A375 (cell line): ENCODE data around the gene SOWAHA. TPM values are rescaled to one million over a fixed set of nuclear protein-coding genes. Genes with fewer than 3 reads are reported as not detected.

ENCODE experiments used
- small RNA-seq: library from RNA; depleted of rRNA; stranded (forward); fragments of <200 nt; gene quantifications from one replicate; pipeline ENCODE3, GENCODE V24; 2014
- total RNA-seq: library from RNA; depleted of rRNA; stranded (reverse); fragments of >200 nt; shearing (Covaris generic); gene quantifications from 2 replicates; pipeline ENCODE4 v1.2.3, GENCODE V29; 2014; rRNA removed

The SOWAHA gene
- 0.15 and 0.32 TPM in 2 replicates for total RNA-seq

DNA sequence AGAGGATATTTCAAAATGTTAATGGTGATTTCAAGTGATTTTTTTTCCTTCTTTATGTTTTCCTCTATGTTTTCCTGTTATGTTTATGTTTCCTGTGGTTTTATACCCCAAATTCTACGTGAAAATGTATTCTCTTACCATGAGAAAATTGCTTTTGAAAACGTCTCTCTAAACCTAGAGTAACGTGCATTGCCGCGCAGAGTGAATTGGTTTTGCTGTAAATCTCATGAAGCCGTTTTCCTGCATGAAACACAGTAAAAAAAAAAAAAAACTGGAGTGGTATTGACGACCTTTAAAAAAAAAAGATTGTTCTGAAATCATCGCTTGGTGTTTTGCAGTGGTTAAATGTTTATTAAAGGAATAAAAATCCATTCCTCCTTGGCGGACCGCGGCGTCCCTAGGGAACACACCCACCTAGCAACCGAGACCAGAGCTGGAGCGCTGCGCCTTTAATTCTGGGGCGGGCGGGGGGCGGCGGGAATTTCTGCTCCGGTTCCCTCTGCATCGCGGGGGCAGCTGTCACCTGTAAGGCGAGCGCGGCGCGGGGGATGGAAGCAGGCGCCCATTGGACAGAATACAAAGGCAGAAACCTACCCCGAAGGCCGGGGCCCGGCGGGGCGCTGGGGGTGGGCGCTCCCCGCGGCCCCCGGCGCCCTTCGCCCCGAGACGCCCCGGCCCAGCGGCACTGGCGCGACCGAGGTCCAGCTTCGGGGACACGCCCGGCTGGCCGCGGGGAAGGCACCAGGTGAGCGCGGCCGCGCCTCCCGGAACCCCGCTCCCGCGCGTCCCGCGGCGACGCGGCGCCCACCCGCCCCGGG lies at the start of gene SOWAHA:
Gene SOWAHA, plus strand, starts transcription at position 522 of the 818 bp plus-strand sequence. CDS start 320 bp downstream, outside the sequence.

DNA sequence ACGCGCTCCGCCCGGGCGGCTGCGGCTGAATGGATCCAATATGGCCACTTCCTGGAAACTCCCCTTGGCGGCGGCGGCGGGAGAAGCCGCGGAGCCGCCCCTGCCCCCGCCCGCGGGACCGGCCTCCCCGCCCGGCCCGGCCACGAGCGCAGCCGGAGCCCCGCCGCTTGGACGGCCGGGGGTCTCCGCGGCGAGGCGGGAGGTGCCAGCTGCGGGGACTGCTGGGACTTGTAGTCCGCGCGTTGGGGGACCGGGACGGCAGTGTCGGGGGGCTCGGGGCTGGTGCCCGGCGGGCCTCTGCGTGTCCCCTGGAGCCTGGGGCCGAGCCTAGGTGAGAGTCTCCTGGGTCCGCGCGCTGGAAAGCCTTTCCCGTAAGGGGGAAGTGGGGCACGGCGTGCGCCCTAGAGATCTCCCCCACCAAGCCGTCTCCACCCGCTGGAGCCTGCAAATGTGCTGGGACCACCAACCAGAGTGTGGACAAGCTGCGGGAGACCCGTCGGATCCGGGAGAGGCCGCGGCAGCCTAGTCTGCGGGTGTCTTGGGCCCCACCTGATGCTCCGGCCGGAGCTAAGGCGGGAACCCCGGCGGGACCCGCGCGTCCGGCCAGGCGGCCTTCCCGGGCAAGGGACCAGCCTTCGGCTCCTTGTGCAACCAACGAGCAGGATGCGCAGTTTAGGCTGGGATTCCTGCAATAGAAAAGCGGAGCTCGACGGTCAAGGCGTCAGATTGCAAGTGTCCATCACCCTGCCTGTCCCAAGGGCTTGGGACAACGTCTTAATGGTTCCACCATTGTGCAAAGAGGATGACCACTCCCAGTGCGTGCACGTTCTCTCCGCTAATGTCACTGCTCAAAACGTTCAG lies 35.7 kb upstream of the SOWAHA start, which contains the start of gene SEPTIN8:
Gene SEPTIN8, minus strand, starts transcription at position 31 of the 861 bp plus-strand sequence. CDS start 102 bp downstream, outside the sequence.

DNA sequence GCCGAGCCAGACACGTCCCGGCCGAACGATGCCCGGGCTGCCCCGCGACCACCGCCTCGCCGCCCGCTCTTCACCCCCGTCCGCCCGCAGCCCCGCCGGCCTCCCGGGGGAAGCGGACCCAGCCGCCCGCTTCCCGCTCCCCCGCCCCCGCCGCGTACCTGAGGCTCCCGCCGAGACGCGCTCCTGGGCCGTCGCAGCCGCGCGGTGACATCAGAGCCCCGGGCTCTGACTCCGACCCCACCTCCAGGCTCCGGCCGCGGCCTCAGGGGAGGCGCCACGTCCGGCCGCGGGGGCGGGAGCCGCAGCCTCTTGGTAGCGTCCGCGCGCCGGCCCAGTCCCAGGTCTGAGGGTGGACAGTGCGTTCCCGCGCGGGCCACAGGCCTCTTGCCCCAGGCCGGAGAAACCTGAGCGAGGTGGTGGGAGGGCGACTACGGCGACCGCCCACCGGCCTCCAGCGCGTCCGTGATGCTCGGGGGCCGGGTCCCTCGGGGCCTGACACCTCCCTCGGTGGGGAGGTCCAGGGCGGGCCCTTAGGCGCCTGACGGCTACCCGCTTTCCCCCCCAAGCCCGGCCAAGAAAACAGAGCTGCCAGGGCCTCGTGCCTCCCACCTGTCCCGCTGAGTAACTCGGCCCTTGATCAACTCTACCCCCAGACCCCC lies 17.5 kb downstream of the SOWAHA start, which contains the start of gene SHROOM1:
Gene SHROOM1, minus strand, starts transcription at position 212 of the 659 bp plus-strand sequence. CDS start 4,507 bp downstream, outside the sequence.

Small RNA genes within 50 kb of the gene (small RNA-seq; reads per million reads assigned to genes)
- 0.38 reads per million for gene RNA5SP192

Other genes with a start within 250 kb of the SOWAHA start
- 0.42 TPM in 1 of 2 replicates, not detected in the other for gene IL13, start 155.1 kb upstream of the SOWAHA start, total RNA-seq
- not detected in 2 replicates for gene IL4, start 139.3 kb upstream of the SOWAHA start, total RNA-seq
- gene KIF3A, start 75.8 kb upstream of the SOWAHA start, total RNA-seq = 8.1 and 10.6 TPM in 2 replicates
- 0.19 TPM in 1 of 2 replicates, not detected in the other for gene CCNI2, start 65.9 kb upstream of the SOWAHA start, total RNA-seq
- gene SEPTIN8, start 36.1 kb upstream of the SOWAHA start, total RNA-seq = 33.8 and 36.1 TPM in 2 replicates
- gene SHROOM1, start 17.3 kb downstream of the SOWAHA start, total RNA-seq = 9.9 and 14.4 TPM in 2 replicates
- gene GDF9, start 53.2 kb downstream of the SOWAHA start, total RNA-seq = 0.16 and 0.23 TPM in 2 replicates
- gene UQCRQ, start 53.3 kb downstream of the SOWAHA start, total RNA-seq = 325 and 380 TPM in 2 replicates
- 0.11 TPM in 2 replicates for gene LEAP2, start 60.4 kb downstream of the SOWAHA start, total RNA-seq
- gene AFF4, start 150.3 kb downstream of the SOWAHA start, total RNA-seq = 31.7 and 34.9 TPM in 2 replicates
- gene ZCCHC10, start 213.2 kb downstream of the SOWAHA start, total RNA-seq = 7.7 and 9.5 TPM in 2 replicates
- 86.9 and 114 TPM in 2 replicates for gene HSPA4, start 238.7 kb downstream of the SOWAHA start, total RNA-seq